H9 (cell line): Measurements from ENCODE around the gene ABCG1. TPM values are rescaled to one million over a fixed set of nuclear protein-coding genes. Genes with fewer than 3 reads are reported as not detected.
"Not testable (repeated sequence)": the region's sequence is repeated elsewhere in the genome, so short reads cannot be mapped to it uniquely, and the experiment has no call there.

Source experiments
- DNase-seq: peaks from one replicate; pipeline ENCODE4 v3.0.0-alpha.2; 2017
- H2AFZ ChIP-seq: one replicate; pipeline ENCODE4 v1.6.1; 2013; ENCODE audit warnings: mild to moderate bottlenecking, low read length, control low read depth, moderate library complexity
- H2AK5ac ChIP-seq: 2 replicates; pipeline ENCODE4 v1.6.1; 2013; ENCODE audit warnings: low read length, control low read depth, mixed read lengths; ENCODE audit not compliant: insufficient read length
- H2BK120ac ChIP-seq: one replicate; pipeline ENCODE4 v1.6.1; 2013; ENCODE audit warnings: low read depth, mild to moderate bottlenecking, low read length, control low read depth, inconsistent platforms; ENCODE audit not compliant: poor library complexity, severe bottlenecking
- H2BK12ac ChIP-seq: 2 replicates; pipeline ENCODE4 v1.6.1; 2013; ENCODE audit warnings: low read length, control low read depth, mixed read lengths, low read depth; ENCODE audit not compliant: insufficient read length
- H2BK15ac ChIP-seq: 2 replicates; pipeline ENCODE4 v1.6.1; 2013; ENCODE audit warnings: low read depth, low read length, control low read depth
- H2BK20ac ChIP-seq: one replicate; pipeline ENCODE4 v1.6.1; 2013; ENCODE audit warnings: low read depth, mild to moderate bottlenecking, low read length, control low read depth, inconsistent platforms; ENCODE audit not compliant: poor library complexity, severe bottlenecking
- H2BK5ac ChIP-seq: 2 replicates; pipeline ENCODE4 v1.6.1; 2013; ENCODE audit warnings: low read length, control low read depth, mixed read lengths; ENCODE audit not compliant: insufficient read length
- H3K14ac ChIP-seq: 2 replicates; pipeline ENCODE4 v1.6.1; 2013; ENCODE audit warnings: low read length, control low read depth; ENCODE audit not compliant: insufficient read depth
- H3K18ac ChIP-seq: 2 replicates; pipeline ENCODE4 v1.6.1; 2013; ENCODE audit warnings: low read depth, mild to moderate bottlenecking, mixed read lengths, low read length, control low read depth; ENCODE audit not compliant: insufficient read length
- H3K23ac ChIP-seq: 2 replicates; pipeline ENCODE4 v1.6.1; 2013; ENCODE audit warnings: low read length, control low read depth, mixed read lengths, low read depth; ENCODE audit not compliant: insufficient read length
- H3K23me2 ChIP-seq: 2 replicates; pipeline ENCODE4 v1.6.1; 2013; ENCODE audit warnings: low read depth, mild to moderate bottlenecking, mixed read lengths, low read length, control low read depth; ENCODE audit not compliant: insufficient read length, poor library complexity, severe bottlenecking
- H3K27ac ChIP-seq: 2 replicates; pipeline ENCODE4 v1.5.1; 2013; ENCODE audit warnings: low read length, control low read depth, mixed read lengths, low read depth; ENCODE audit not compliant: insufficient read length
- H3K27me3 ChIP-seq: 2 replicates; pipeline ENCODE4 v1.6.1; 2013; ENCODE audit warnings: low read length, control low read depth, inconsistent platforms; ENCODE audit not compliant: insufficient read depth
- H3K4ac ChIP-seq: 2 replicates; pipeline ENCODE4 v1.6.1; 2013; ENCODE audit warnings: low read depth, mild to moderate bottlenecking, control low read depth, inconsistent platforms, low read length, moderate library complexity
- H3K4me1 ChIP-seq: 2 replicates; pipeline ENCODE4 v1.6.1; 2013; ENCODE audit warnings: low read length, control low read depth, inconsistent platforms; ENCODE audit not compliant: insufficient read depth
- H3K4me2 ChIP-seq: 2 replicates; pipeline ENCODE4 v1.6.1; 2013; ENCODE audit warnings: low read length, control low read depth, mixed read lengths; ENCODE audit not compliant: insufficient read length, insufficient read depth
- H3K56ac ChIP-seq: 2 replicates; pipeline ENCODE4 v1.6.1; 2013; ENCODE audit warnings: low read depth, mild to moderate bottlenecking, mixed read lengths, low read length, control low read depth; ENCODE audit not compliant: insufficient read length
- H3K79me1 ChIP-seq: 2 replicates; pipeline ENCODE4 v1.6.1; 2013; ENCODE audit warnings: low read depth, mild to moderate bottlenecking, moderate library complexity, low read length, control low read depth, inconsistent platforms; ENCODE audit not compliant: insufficient read depth, poor library complexity, severe bottlenecking
- H3K79me2 ChIP-seq: 2 replicates; pipeline ENCODE4 v1.6.1; 2013; ENCODE audit warnings: low read length, control low read depth, inconsistent platforms; ENCODE audit not compliant: insufficient read depth
- H3K9ac ChIP-seq: 2 replicates; pipeline ENCODE4 v1.6.1; 2013; ENCODE audit warnings: low read length, control low read depth, mixed read lengths; ENCODE audit not compliant: insufficient read length; ENCODE audit errors: extremely low read depth
- H3K9me3 ChIP-seq: one replicate; pipeline ENCODE4 v1.6.1; 2013; ENCODE audit warnings: low read depth, low read length, inconsistent platforms; ENCODE audit not compliant: control insufficient read depth
- H3T11ph ChIP-seq: one replicate; pipeline ENCODE4 v1.6.1; 2013; ENCODE audit warnings: mild to moderate bottlenecking, low read length, control low read depth, inconsistent platforms
- H4K20me1 ChIP-seq: one replicate; pipeline ENCODE4 v1.6.1; 2013; ENCODE audit not compliant: control insufficient read depth, insufficient read length, insufficient read depth
- H4K5ac ChIP-seq: 2 replicates; pipeline ENCODE4 v1.6.1; 2013; ENCODE audit warnings: low read depth, mild to moderate bottlenecking, mixed read lengths, low read length, control low read depth; ENCODE audit not compliant: insufficient read length
- H4K8ac ChIP-seq: replicated peaks from 2 replicates; pipeline ENCODE4 v1.6.1; 2013; ENCODE audit warnings: low read length, control low read depth, mixed read lengths, low read depth; ENCODE audit not compliant: insufficient read length
- H4K91ac ChIP-seq: 2 replicates; pipeline ENCODE4 v1.6.1; 2013; ENCODE audit warnings: low read depth, mild to moderate bottlenecking, moderate library complexity, mixed read lengths, low read length, control low read depth; ENCODE audit not compliant: insufficient read length
- H3K27ac Mint-ChIP-seq, 3 experiments: 2 replicates in 2 of 3; 3 replicates in 1 of 3; pipeline ENCODE4 v1.8.0; 2020 to 2021; ENCODE audit warnings: mixed read lengths in 3 of 3, mild to moderate bottlenecking in 1 of 3, moderate library complexity in 1 of 3
- H3K27me3 Mint-ChIP-seq: 2 replicates; pipeline ENCODE4 v1.8.0; 2021; ENCODE audit warnings: low read depth, mild to moderate bottlenecking, moderate library complexity, mixed read lengths
- H3K36me3 Mint-ChIP-seq, 3 experiments: 2 replicates in 2 of 3; 3 replicates in 1 of 3; pipeline ENCODE4 v1.8.0; 2020 to 2021; ENCODE audit warnings: low read depth in 3 of 3, mixed read lengths in 3 of 3; ENCODE audit not compliant: insufficient read depth in 1 of 3
- H3K4me1 Mint-ChIP-seq, 2 experiments: 2 replicates each; pipeline ENCODE4 v1.8.0; 2020; ENCODE audit warnings: mixed read lengths in 2 of 2
- H3K4me3 Mint-ChIP-seq, 2 experiments: 2 replicates in 1 of 2; 3 replicates in 1 of 2; pipeline ENCODE4 v1.8.0; 2020 to 2021; ENCODE audit warnings: mild to moderate bottlenecking in 2 of 2, mixed read lengths in 2 of 2, moderate library complexity in 1 of 2
- H3K9me3 Mint-ChIP-seq, 2 experiments: 2 replicates in 1 of 2; 3 replicates in 1 of 2; pipeline ENCODE4 v1.8.0; 2020; ENCODE audit warnings: mild to moderate bottlenecking in 2 of 2, mixed read lengths in 2 of 2, moderate library complexity in 1 of 2
- CTCF ChIP-seq: fragments of 200-600 bp; sonication (generic); conservative IDR thresholded peaks from 3 replicates; pipeline ENCODE4 v1.8.0; 2021; ENCODE audit warnings: antibody characterized with exemption, mild to moderate bottlenecking
- whole genome bisulfite sequencing: extraction: QIAGEN DNeasy Blood & Tissue Kit; methylation state at CpG from one replicate; pipeline ENCODE4 v1.1.7; 2013; ENCODE audit warnings: missing lambda C conversion rate, low lambda C conversion rate, mixed read lengths; ENCODE audit not compliant: insufficient read length; ENCODE audit errors: extremely low coverage; 5-methylcytosine and 5-hydroxymethylcytosine counted together
- total RNA-seq: library from RNA; stranded (reverse); gene quantifications from 2 replicates; pipeline ENCODE4 v1.2.1, GENCODE V29; 2021

The ABCG1 gene
- total RNA-seq, 1 experiment from 2014 or later: 0.83 TPM

GRCh38 chr21:42179316-42179715 is 39.6 kb upstream of the ABCG1 start:
- H4K8ac ChIP-seq: no peak overlapping the region
- no peak overlapping the region for H3K56ac ChIP-seq
- no peak overlapping the region for H3K4ac ChIP-seq
- Mint-ChIP-seq H3K4me1 (peaks cover 4% of the 10 kb centered on the region in 2 experiments; a peak in 3 of 4 replicates), H3K27me3 (peaks cover 19% of the 10 kb centered on the region), H3K4me3 (no peak overlapping the region), H3K27ac (no peak overlapping the region), H3K9me3 (no peaks in the 10 kb centered on the region), H3K36me3 (no peaks in the 10 kb centered on the region)
- no peaks in the 10 kb centered on the region for H3K79me1 ChIP-seq
- H3K9ac ChIP-seq: no peak overlapping the region
- no peak overlapping the region for H4K91ac ChIP-seq
- H3T11ph ChIP-seq: no peak overlapping the region
- H3K18ac ChIP-seq: no peak overlapping the region
- H2BK20ac ChIP-seq: no peak overlapping the region
- no peak overlapping the region for H2AFZ ChIP-seq
- H3K9me3 ChIP-seq: no peaks in the 10 kb centered on the region
- no peak overlapping the region for H2AK5ac ChIP-seq
- H2BK12ac ChIP-seq: no peak overlapping the region
- H3K23me2 ChIP-seq: no peaks in the 10 kb centered on the region
- no peaks in the 10 kb centered on the region for H3K27me3 ChIP-seq
- H2BK120ac ChIP-seq: no peak overlapping the region
- H2BK15ac ChIP-seq: no peak overlapping the region
- H3K79me2 ChIP-seq: no peaks in the 10 kb centered on the region
- H2BK5ac ChIP-seq: no peak overlapping the region
- H4K5ac ChIP-seq: no peak overlapping the region
- WGBS: no CpG with 5 or more reads among the region's 3 CpGs
- no peak overlapping the region for H3K27ac ChIP-seq
- TF ChIP-seq CTCF: no peak
- H3K23ac ChIP-seq: no peak overlapping the region
- H3K14ac ChIP-seq: no peak overlapping the region
- no peaks in the 10 kb centered on the region for H3K4me1 ChIP-seq
- DNase-seq: no peak
- no peak overlapping the region for H3K4me2 ChIP-seq
- no peaks in the 10 kb centered on the region for H4K20me1 ChIP-seq

GRCh38 chr21:42180001-42180400 is 38.9 kb upstream of the ABCG1 start:
- not testable (repeated sequence) for H3K27ac ChIP-seq, H3K18ac ChIP-seq, H3K4me1 Mint-ChIP-seq, H2AFZ ChIP-seq, DNase-seq, H3K56ac ChIP-seq, H2BK120ac ChIP-seq, H3K79me2 ChIP-seq, H3K9me3 ChIP-seq, H4K5ac ChIP-seq, H3K27me3 ChIP-seq, H3K9ac ChIP-seq, H3K23me2 ChIP-seq, H3K23ac ChIP-seq, H4K20me1 ChIP-seq, H2BK15ac ChIP-seq, H3T11ph ChIP-seq, H3K79me1 ChIP-seq, H2AK5ac ChIP-seq, H3K4ac ChIP-seq, H3K36me3 Mint-ChIP-seq, H2BK12ac ChIP-seq, H3K4me1 ChIP-seq, H4K8ac ChIP-seq, H3K4me2 ChIP-seq, H3K14ac ChIP-seq, H3K9me3 Mint-ChIP-seq, H2BK5ac ChIP-seq, H3K4me3 Mint-ChIP-seq, H3K27ac Mint-ChIP-seq, H2BK20ac ChIP-seq, H4K91ac ChIP-seq
- H3K27me3 Mint-ChIP-seq: peaks cover 19% of the 10 kb centered on the region
- WGBS: no CpG with 5 or more reads among the region's 3 CpGs
